IMR-90 (cell line): ENCODE results near the gene CXCL1. TPM values are rescaled to one million over a fixed set of nuclear protein-coding genes. Genes with fewer than 3 reads are reported as not detected.

Experiments used
- ATAC-seq: fragments of 200-7000 bp; cut with Tn5 transposase; 2 replicates; pipeline ENCODE4 v1.9.1; 2020; ENCODE audit warnings: low read depth, mild to moderate bottlenecking, moderate library complexity
- BruUV-seq: library from RNA; stranded (reverse); fragments of 400-500 nt; replicated peaks from 2 replicates; lab custom pipeline; 2021; lab: Mats Ljungman, UMichigan
- CTCF ChIA-PET: fragments of 300-600 bp; formaldehyde crosslinking; extraction: SDS; loops from one replicate; lab custom pipeline; 2021; ENCODE audit warnings: antibody characterized with exemption; lab: Yijun Ruan, JAX
- POLR2A ChIA-PET: fragments of 300-600 bp; sonication (Branson Sonifier 250); formaldehyde crosslinking; loops from one replicate; lab custom pipeline; 2022; ENCODE audit warnings: antibody characterized with exemption; ENCODE audit not compliant: unreplicated experiment; lab: Charles Lee
- DNase-seq: peaks from one replicate; pipeline ENCODE4 v3.0.0; 2013
- H2AFZ ChIP-seq: replicated peaks from 2 replicates; pipeline ENCODE3; 2013; ENCODE audit warnings: low read length, mild to moderate bottlenecking; ENCODE audit not compliant: poor library complexity
- H2AK5ac ChIP-seq: 2 replicates; pipeline ENCODE4 v1.6.1; 2013; ENCODE audit warnings: low read depth, low read length, inconsistent platforms
- H2AK9ac ChIP-seq: replicated peaks from 2 replicates; pipeline ENCODE3; 2013; ENCODE audit warnings: mild to moderate bottlenecking, low read depth, low read length, moderate library complexity; ENCODE audit not compliant: poor library complexity
- H2BK120ac ChIP-seq: 2 replicates; pipeline ENCODE4 v1.6.1; 2013; ENCODE audit warnings: low read depth, low read length, inconsistent platforms
- H2BK15ac ChIP-seq: 3 replicates; pipeline ENCODE4 v1.6.1; 2013; ENCODE audit warnings: low read depth, low read length, inconsistent platforms
- H2BK20ac ChIP-seq: 2 replicates; pipeline ENCODE4 v1.6.1; 2013; ENCODE audit warnings: low read depth, mild to moderate bottlenecking, inconsistent platforms, low read length, moderate library complexity
- H2BK5ac ChIP-seq: 2 replicates; pipeline ENCODE4 v1.6.1; 2013; ENCODE audit warnings: mild to moderate bottlenecking, low read depth, low read length, inconsistent platforms; ENCODE audit not compliant: poor library complexity, severe bottlenecking
- H3K14ac ChIP-seq: replicated peaks from 2 replicates; pipeline ENCODE4 v1.6.1; 2013; ENCODE audit warnings: low read depth, low read length, inconsistent platforms
- H3K18ac ChIP-seq: 2 replicates; pipeline ENCODE4 v1.6.1; 2013; ENCODE audit warnings: low read depth, low read length, control low read depth
- H3K23ac ChIP-seq: 2 replicates; pipeline ENCODE4 v1.6.1; 2013; ENCODE audit warnings: low read depth, low read length, inconsistent platforms
- H3K27ac ChIP-seq: 2 replicates; pipeline ENCODE4 v1.5.1; 2013; ENCODE audit warnings: mild to moderate bottlenecking, control low read depth, low read length; ENCODE audit not compliant: insufficient read depth
- H3K27me3 ChIP-seq: 2 replicates; pipeline ENCODE4 v1.6.1; 2013; ENCODE audit warnings: low read length; ENCODE audit not compliant: control insufficient read depth, insufficient read depth
- H3K36me3 ChIP-seq: 2 replicates; pipeline ENCODE4 v1.6.1; 2013; ENCODE audit warnings: low read length, mixed read lengths; ENCODE audit not compliant: control insufficient read depth, insufficient read depth
- H3K4ac ChIP-seq: 2 replicates; pipeline ENCODE4 v1.6.1; 2013; ENCODE audit warnings: low read depth, low read length, inconsistent platforms
- H3K4me1 ChIP-seq: 2 replicates; pipeline ENCODE4 v1.6.1; 2013; ENCODE audit warnings: low read length, mixed read lengths; ENCODE audit not compliant: control insufficient read depth, insufficient read depth
- H3K4me2 ChIP-seq: 2 replicates; pipeline ENCODE4 v1.6.1; 2013; ENCODE audit warnings: low read depth, mild to moderate bottlenecking, control low read depth, low read length, moderate library complexity
- H3K4me3 ChIP-seq: 2 replicates; pipeline ENCODE4 v1.5.1; 2013; ENCODE audit warnings: low read depth, mild to moderate bottlenecking, control low read depth, low read length, moderate library complexity; ENCODE audit not compliant: insufficient read depth
- H3K56ac ChIP-seq: 2 replicates; pipeline ENCODE4 v1.6.1; 2013; ENCODE audit warnings: low read length, inconsistent platforms; ENCODE audit not compliant: insufficient read depth; ENCODE audit errors: extremely low read depth
- H3K79me1 ChIP-seq, 2 experiments: 2 replicates each; pipeline ENCODE4 v1.6.1; 2013; ENCODE audit warnings: low read length in 2 of 2, inconsistent platforms in 1 of 2, low read depth in 1 of 2
- H3K9ac ChIP-seq: 2 replicates; pipeline ENCODE4 v1.6.1; 2013; ENCODE audit warnings: low read depth, low read length, control low read depth
- H3K9me1 ChIP-seq: 2 replicates; pipeline ENCODE4 v1.6.1; 2013; ENCODE audit warnings: low read length, inconsistent platforms; ENCODE audit not compliant: insufficient read depth
- H3K9me3 ChIP-seq: 2 replicates; pipeline ENCODE4 v1.6.1; 2013; ENCODE audit warnings: low read length; ENCODE audit not compliant: control insufficient read depth, insufficient read depth
- H4K20me1 ChIP-seq: 2 replicates; pipeline ENCODE4 v1.6.1; 2013; ENCODE audit warnings: low read length, inconsistent platforms; ENCODE audit not compliant: insufficient read depth
- H4K5ac ChIP-seq: 2 replicates; pipeline ENCODE4 v1.6.1; 2013; ENCODE audit warnings: mild to moderate bottlenecking, low read depth, low read length, control low read depth
- H4K8ac ChIP-seq, 2 experiments: 2 replicates each; pipeline ENCODE4 v1.6.1; 2013; ENCODE audit warnings: low read depth in 2 of 2, low read length in 2 of 2, control low read depth in 1 of 2, inconsistent platforms in 1 of 2
- H4K91ac ChIP-seq: 2 replicates; pipeline ENCODE4 v1.6.1; 2013; ENCODE audit warnings: low read depth, low read length, inconsistent platforms; ENCODE audit not compliant: insufficient read depth
- CEBPB ChIP-seq: IDR thresholded peaks from 2 replicates; pipeline ENCODE4 v1.6.1; 2012; ENCODE audit warnings: low read depth, low read length, improper control_type of control experiment
- CHD1 ChIP-seq: IDR thresholded peaks from 2 replicates; pipeline ENCODE4 v1.6.1; 2012; ENCODE audit warnings: low read depth, low read length, improper control_type of control experiment
- CTCF ChIP-seq: conservative IDR thresholded peaks from 2 replicates; pipeline ENCODE4 v1.5.1; 2012; ENCODE audit warnings: mild to moderate bottlenecking, low read depth, low read length, improper control_type of control experiment
- ELK1 ChIP-seq: fragments of 150-350 bp; IDR thresholded peaks from 2 replicates; pipeline ENCODE4 v1.6.1; 2016; ENCODE audit warnings: low read depth, mild to moderate bottlenecking, low read length, moderate library complexity, borderline replicate concordance
- FOS ChIP-seq: fragments of 150-350 bp; IDR thresholded peaks from 2 replicates; pipeline ENCODE4 v1.6.1; 2016; ENCODE audit warnings: low read depth, low read length
- MAFK ChIP-seq: IDR thresholded peaks from 2 replicates; pipeline ENCODE4 v1.6.1; 2012; ENCODE audit warnings: low read depth, low read length, improper control_type of control experiment
- MAZ ChIP-seq: IDR thresholded peaks from 2 replicates; pipeline ENCODE4 v1.6.1; 2012; ENCODE audit warnings: low read depth, mild to moderate bottlenecking, low read length, improper control_type of control experiment, moderate library complexity, borderline replicate concordance
- MXI1 ChIP-seq: IDR thresholded peaks from 2 replicates; pipeline ENCODE4 v1.6.1; 2012; ENCODE audit warnings: low read depth, mild to moderate bottlenecking, low read length, moderate library complexity, borderline replicate concordance
- NFE2L2 ChIP-seq: fragments of 150-350 bp; IDR thresholded peaks from 2 replicates; pipeline ENCODE4 v1.6.1; 2016; ENCODE audit warnings: low read depth, mild to moderate bottlenecking, low read length
- RAD21 ChIP-seq: IDR thresholded peaks from 2 replicates; pipeline ENCODE4 v1.6.1; 2012; ENCODE audit warnings: low read length, improper control_type of control experiment
- RCOR1 ChIP-seq: IDR thresholded peaks from 2 replicates; pipeline ENCODE4 v1.6.1; 2012; ENCODE audit warnings: mild to moderate bottlenecking, low read length, improper control_type of control experiment; ENCODE audit not compliant: insufficient replicate concordance
- RFX5 ChIP-seq: IDR thresholded peaks from 2 replicates; pipeline ENCODE4 v1.8.0; 2012; ENCODE audit warnings: low read depth, mild to moderate bottlenecking, low read length, moderate library complexity
- SMC3 ChIP-seq: fragments of 150-350 bp; IDR thresholded peaks from 2 replicates; pipeline ENCODE4 v1.6.1; 2016; ENCODE audit warnings: low read depth, mild to moderate bottlenecking, antibody characterized with exemption, low read length, moderate library complexity
- WGBS, 2 experiments: methylation state at CpG; one replicate each; pipeline versions ENCODE4 v1.1.5 to v1.1.7; 2013; ENCODE audit warnings: missing lambda C conversion rate in 2 of 2; ENCODE audit not compliant: insufficient read length in 1 of 2; ENCODE audit errors: extremely low coverage in 2 of 2; 5-methylcytosine and 5-hydroxymethylcytosine counted together
- dilution Hi-C: fragments of 300-500 bp; cut with HindIII; formaldehyde crosslinking; loops from one replicate; pipeline ENCODE4 v1.14.3; 2018; ENCODE audit warnings: low sequenced_read_pairs; ENCODE audit not compliant: unreplicated experiment
- in situ Hi-C: fragments of 300-500 bp; cut with MboI; formaldehyde crosslinking; loops from 3 replicates; pipeline ENCODE4 v1.14.3; 2019; ENCODE audit warnings: low sequenced_read_pairs, inconsistent platforms, mixed read lengths
- intact Hi-C: fragments of 100-400 bp; cut with micrococcal nuclease; formaldehyde crosslinking; loops from 2 replicates; pipeline ENCODE4 v1.10.0; 2022
- polyA plus RNA-seq, 3 experiments: library from polyadenylated mRNA; depleted of rRNA; stranded (reverse); fragments of >200 nt; gene quantifications; 2 replicates each; pipeline ENCODE4 v1.2.3, GENCODE V29; 2012; ENCODE audit warnings: low replicate concordance in 1 of 3
- total RNA-seq: library from RNA; depleted of rRNA; stranded (reverse); fragments of >200 nt; gene quantifications from 2 replicates; pipeline ENCODE4 v1.2.3, GENCODE V29; 2012

CXCL1 gene
- total and polyA plus RNA-seq, 2 of the 4 experiments (the other 2 are of a cell fraction), result 2.0 TPM; not detected in 1

- H2BK20ac ChIP-seq, result no peak overlapping the region
- ATAC-seq (no peak), DNase-seq (no peak)
- H3K9ac ChIP-seq, result no peak overlapping the region
- no peak overlapping the region for H2BK15ac ChIP-seq
- H3K27me3 ChIP-seq, result peaks cover 52% of the 10 kb centered on the region
- no peak overlapping the region for H4K8ac ChIP-seq
- no peak for TF ChIP-seq SMC3
- no peak for TF ChIP-seq CEBPB
- TF ChIP-seq CHD1, result no peak
- TF ChIP-seq MAFK, result no peak
- no peak for TF ChIP-seq NFE2L2
- TF ChIP-seq MXI1, result no peak
- TF ChIP-seq ELK1, result no peak
- TF ChIP-seq RAD21, result no peak
- no peak for TF ChIP-seq MAZ
- TF ChIP-seq RFX5, result no peak
- TF ChIP-seq FOS, result no peak
- TF ChIP-seq RCOR1, result no peak
- no peak for TF ChIP-seq CTCF
- peaks cover 3% of the 10 kb centered on the region; the same call in 1 of the 2 replicates for H3K4me1 ChIP-seq
- no TSS peak for BruUV-seq
- no peak overlapping the region for H2BK120ac ChIP-seq
- H2AK5ac ChIP-seq, result no peak overlapping the region
- H3K56ac ChIP-seq, result no peak overlapping the region
- in situ Hi-C loops, result no loop called here
- no peaks in the 10 kb centered on the region for H3K9me1 ChIP-seq
- no peak overlapping the region for H4K5ac ChIP-seq
- H4K91ac ChIP-seq, result no peak overlapping the region
- H3K18ac ChIP-seq, result no peak overlapping the region
- H3K23ac ChIP-seq, result no peak overlapping the region
- H3K27ac ChIP-seq, result no peak overlapping the region
- no peak overlapping the region for H3K4me3 ChIP-seq
- no peaks in the 10 kb centered on the region for H3K36me3 ChIP-seq
- 100% methylated on average over 1 of the region's 1 CpG; no CpG with 5 or more reads in 1 of the 2 experiments for WGBS, 2 experiments
- no peak overlapping the region for H2BK5ac ChIP-seq
- ChIA-PET POLR2A (no interaction called here), CTCF (no interaction called here)
- no peaks in the 10 kb centered on the region for H3K79me1 ChIP-seq
- intact Hi-C loops, result no loop called here
- H3K9me3 ChIP-seq, result no peaks in the 10 kb centered on the region; the same call in 1 of the 2 replicates
- no peaks in the 10 kb centered on the region for H4K20me1 ChIP-seq
- dilution Hi-C loops, result no loop called here
- H3K4me2 ChIP-seq, result no peak overlapping the region
- no peak overlapping the region for H2AK9ac ChIP-seq
- no peak overlapping the region for H3K14ac ChIP-seq
- H2AFZ ChIP-seq, result no peak overlapping the region
- no peak overlapping the region for H3K4ac ChIP-seq
Measured at GRCh38 chr4:73870768-73871167, 1.6 kb downstream of the CXCL1 start.
